Gastroesophageal sphincter (tissue), 4 donors: ENCODE results near the gene XKR3. TPM values are rescaled to one million over a fixed set of nuclear protein-coding genes. Genes with fewer than 3 reads are reported as not detected.
"Not testable (repeated sequence)": the region's sequence is repeated elsewhere in the genome, so short reads cannot be mapped to it uniquely, and the experiment has no call there.

Experiments
- ATAC-seq: fragments of 150-250 bp; one replicate; pipeline ENCODE4 v1.9.1; 2016; ENCODE audit warnings: mild to moderate bottlenecking, moderate library complexity
- H3K27ac ChIP-seq, 4 donors: fragments of 200-600 bp; sonication (generic) in 3 of 4; 1 replicate in 3 of 4; 2 replicates in 1 of 4; pipeline ENCODE4 v1.5.1; 2016 to 2019
- H3K27me3 ChIP-seq: fragments of 200-600 bp; sonication (generic); one replicate; pipeline ENCODE4 v1.5.1; 2019
- H3K36me3 ChIP-seq, 2 donors: fragments of 200-600 bp; sonication (generic); one replicate each; pipeline ENCODE4 v1.5.1; 2019; ENCODE audit warnings: control low read depth in 1 of 2
- H3K4me1 ChIP-seq, 3 donors: fragments of 200-600 bp; sonication (generic); 1 replicate in 2 of 3; 2 replicates in 1 of 3; pipeline ENCODE4 v1.5.1; 2016 to 2019; ENCODE audit warnings: control low read depth in 2 of 3
- H3K4me3 ChIP-seq, 2 donors: fragments of 200-600 bp; sonication (generic); one replicate each; pipeline ENCODE4 v1.5.1; 2019; ENCODE audit warnings: mild to moderate bottlenecking in 1 of 2, moderate library complexity in 1 of 2
- H3K9me3 ChIP-seq, 3 donors: fragments of 200-600 bp; sonication (generic); one replicate each; pipeline ENCODE4 v1.5.1; 2017 to 2019; ENCODE audit warnings: control low read depth in 2 of 3
- CTCF ChIP-seq, 4 experiments: fragments of 200-600 bp in 2 of 4; fragments of 450-650 bp in 2 of 4; sonication (generic) in 1 of 4; IDR thresholded peaks; one replicate each; pipeline ENCODE4 v1.5.1; 2017 to 2019; ENCODE audit warnings: antibody characterized with exemption in 4 of 4, mild to moderate bottlenecking in 2 of 4, moderate library complexity in 2 of 4
- EP300 ChIP-seq: sonication (generic); formaldehyde crosslinking; IDR thresholded peaks from one replicate; pipeline ENCODE4 v1.6.1; 2017; ENCODE audit warnings: antibody characterized with exemption, mild to moderate bottlenecking
- POLR2A ChIP-seq, 2 donors: fragments of 450-650 bp; IDR thresholded peaks; one replicate each; pipeline ENCODE4 v1.6.1; 2017; ENCODE audit warnings: antibody characterized with exemption in 2 of 2, mild to moderate bottlenecking in 2 of 2, moderate library complexity in 1 of 2
- POLR2AphosphoS5 ChIP-seq: sonication (generic); formaldehyde crosslinking; IDR thresholded peaks from one replicate; pipeline ENCODE4 v1.6.1; 2017; ENCODE audit warnings: antibody characterized with exemption
- WGBS, 2 donors: methylation state at CpG; one replicate each; pipeline ENCODE4 v1.1.5; 2018; ENCODE audit warnings: low coverage in 1 of 2; 5-methylcytosine and 5-hydroxymethylcytosine counted together
- total RNA-seq, 4 donors: library from RNA; depleted of rRNA; stranded (reverse); fragments of >200 nt; gene quantifications; one replicate each; pipeline ENCODE4 v1.1.0, GENCODE V29; 2016

XKR3 gene
- total RNA-seq, 4 donors from 2014 or later, result not detected

GRCh38 chr22:16777284-16777924 lies 47.8 kb downstream of the XKR3 start:
- ATAC-seq, result no peak
- H3K27ac ChIP-seq, result no peak overlapping the region
- no peaks in the 10 kb centered on the region for H3K27me3 ChIP-seq
- H3K4me3 ChIP-seq, result no peak overlapping the region
- peaks cover 0 to 25% (median 0%) of the 10 kb centered on the region in 3 donors for H3K9me3 ChIP-seq
- TF ChIP-seq EP300 (no peak), POLR2AphosphoS5 (no peak), POLR2A (IDR thresholded peaks at IDR 0.05) (no peak), CTCF (IDR thresholded peaks at IDR 0.05) (no peak)
- H3K4me1 ChIP-seq, result no peaks in the 10 kb centered on the region
- no peaks in the 10 kb centered on the region for H3K36me3 ChIP-seq
- WGBS, 2 donors, result 71 to 93% methylated on average over 2 of the region's 2 CpGs

- Histone ChIP-seq H3K27me3 (no peaks in the 10 kb centered on the region), H3K27ac (no peak overlapping the region), H3K36me3 (no peaks in the 10 kb centered on the region), H3K4me3 (no peak overlapping the region), H3K4me1 (no peaks in the 10 kb centered on the region), H3K9me3 (peaks cover 0 to 26% (median 0%) of the 10 kb centered on the region in 3 donors)
- no peak for TF ChIP-seq CTCF (IDR thresholded peaks at IDR 0.05)
- TF ChIP-seq POLR2A (IDR thresholded peaks at IDR 0.05), result no peak
- TF ChIP-seq POLR2AphosphoS5, result no peak
- no peak for TF ChIP-seq EP300
- 74 to 81% methylated on average over 3 of the region's 3 CpGs for WGBS, 2 donors
- no peak for ATAC-seq
Observed at GRCh38 chr22:16776080-16776479, 49.1 kb downstream of the XKR3 start.

- Histone ChIP-seq H3K4me1 (no peaks in the 10 kb centered on the region), H3K9me3 (peaks cover 0 to 26% (median 0%) of the 10 kb centered on the region in 3 donors), H3K27ac (no peak overlapping the region), H3K36me3 (no peaks in the 10 kb centered on the region), H3K4me3 (no peak overlapping the region), H3K27me3 (no peaks in the 10 kb centered on the region)
- WGBS, 2 donors, result 13 to 14% methylated on average over 2 of the region's 2 CpGs
- no peak for ATAC-seq
- no peak for TF ChIP-seq CTCF (IDR thresholded peaks at IDR 0.05)
- no peak for TF ChIP-seq POLR2AphosphoS5
- TF ChIP-seq EP300, result no peak
- no peak for TF ChIP-seq POLR2A (IDR thresholded peaks at IDR 0.05)
Observed at GRCh38 chr22:16774911-16775500, 50.2 kb downstream of the XKR3 start.

- H3K27me3 ChIP-seq, H3K4me1 ChIP-seq, H3K36me3 ChIP-seq, H3K4me3 ChIP-seq, ATAC-seq, H3K27ac ChIP-seq: not testable (repeated sequence)
- WGBS, 2 donors, result 85 to 100% methylated on average over 2 of the region's 4 CpGs
- peaks cover 0 to 35% (median 0%) of the 10 kb centered on the region in 3 donors for H3K9me3 ChIP-seq
Observed at GRCh38 chr22:16771569-16771968, 53.6 kb downstream of the XKR3 start.

GRCh38 chr22:16767927-16768326 lies 57.3 kb downstream of the XKR3 start:
- H3K4me3 ChIP-seq, H3K4me1 ChIP-seq, H3K27me3 ChIP-seq, H3K36me3 ChIP-seq, H3K27ac ChIP-seq, ATAC-seq: not testable (repeated sequence)
- peaks cover 0 to 26% (median 0%) of the 10 kb centered on the region in 3 donors for H3K9me3 ChIP-seq
- 66% methylated on average over 2 of the region's 2 CpGs for WGBS, 2 donors

- not testable (repeated sequence) for H3K4me1 ChIP-seq
Observed at GRCh38 chr22:16762224-16762623, 63.0 kb downstream of the XKR3 start.

GRCh38 chr22:16760416-16760815 lies 64.8 kb downstream of the XKR3 start:
- not testable (repeated sequence) for H3K9me3 ChIP-seq, ATAC-seq

More at GRCh38 chr22:16762224-16762623, 63.0 kb downstream of the XKR3 start:
- not testable (repeated sequence) for H3K27me3 ChIP-seq, H3K27ac ChIP-seq, H3K4me3 ChIP-seq, ATAC-seq, H3K36me3 ChIP-seq
- WGBS, 2 donors, result 79 to 83% methylated on average over 2 of the region's 2 CpGs
- peaks cover 0 to 18% (median 0%) of the 10 kb centered on the region in 3 donors for H3K9me3 ChIP-seq

GRCh38 chr22:16749282-16749681 lies 75.9 kb downstream of the XKR3 start:
- WGBS, 2 donors, result 80% methylated on average over 1 of the region's 4 CpGs; no CpG with 5 or more reads in 1 of the 2 donors
- H3K4me1 ChIP-seq, H3K9me3 ChIP-seq, H3K27me3 ChIP-seq, H3K27ac ChIP-seq, H3K36me3 ChIP-seq, ATAC-seq, H3K4me3 ChIP-seq: not testable (repeated sequence)

More at GRCh38 chr22:16760416-16760815, 64.8 kb downstream of the XKR3 start:
- H3K4me1 ChIP-seq, H3K36me3 ChIP-seq, H3K27me3 ChIP-seq, H3K27ac ChIP-seq, H3K4me3 ChIP-seq: not testable (repeated sequence)
- 52 to 71% methylated on average over 4 of the region's 4 CpGs for WGBS, 2 donors

GRCh38 chr22:16748160-16748929 lies 76.9 kb downstream of the XKR3 start:
- H3K36me3 ChIP-seq, H3K4me3 ChIP-seq, H3K27me3 ChIP-seq, H3K4me1 ChIP-seq, ATAC-seq, H3K9me3 ChIP-seq, H3K27ac ChIP-seq: not testable (repeated sequence)
- 20 to 88% methylated on average over 1 to 5 of the region's 45 CpGs for WGBS, 2 donors
